WTC11 (cell line): ENCODE data around the gene RBM18. TPM values are rescaled to one million over a fixed set of nuclear protein-coding genes. Genes with fewer than 3 reads are reported as not detected.

Experiments
- ATAC-seq: fragments of 200-7000 bp; cut with Tn5 transposase; 2 replicates; pipeline ENCODE4 v1.10.0; 2021; ENCODE audit warnings: mild to moderate bottlenecking, moderate library complexity
- CTCF ChIA-PET: fragments of 300-600 bp; sonication (Branson Sonifier 250); formaldehyde crosslinking; loops from one replicate; lab custom pipeline; 2021; ENCODE audit warnings: antibody characterized with exemption; lab: Charles Lee
- POLR2A ChIA-PET: fragments of 350-600 bp; sonication (Branson Sonifier 250); formaldehyde crosslinking; loops from one replicate; lab custom pipeline; 2021; ENCODE audit warnings: antibody characterized with exemption; lab: Charles Lee
- DNase-seq: peaks from one replicate; pipeline ENCODE4 v3.0.0; 2021; ENCODE audit warnings: low spot score
- H3K27ac Mint-ChIP-seq: 2 replicates; pipeline ENCODE4 v1.8.0; 2021; ENCODE audit warnings: mixed read lengths
- H3K27me3 Mint-ChIP-seq: 2 replicates; pipeline ENCODE4 v1.8.0; 2021; ENCODE audit warnings: low read depth, mild to moderate bottlenecking, moderate library complexity, mixed read lengths
- H3K36me3 Mint-ChIP-seq: 2 replicates; pipeline ENCODE4 v1.8.0; 2021; ENCODE audit warnings: mixed read lengths
- H3K4me1 Mint-ChIP-seq: 2 replicates; pipeline ENCODE4 v1.8.0; 2022; ENCODE audit warnings: mixed read lengths
- H3K4me3 Mint-ChIP-seq: 2 replicates; pipeline ENCODE4 v1.8.0; 2021; ENCODE audit warnings: mild to moderate bottlenecking, moderate library complexity, mixed read lengths
- H3K9me3 Mint-ChIP-seq: 2 replicates; pipeline ENCODE4 v1.8.0; 2021; ENCODE audit warnings: mixed read lengths
- CBFB ChIP-seq: sonication (generic); formaldehyde crosslinking; IDR thresholded peaks from 2 replicates; pipeline ENCODE4 v1.8.1; 2022; ENCODE audit warnings: mild to moderate bottlenecking, low read depth, missing genetic modification reagents
- CDX4 ChIP-seq: fragments of 250-450 bp; sonication (Bioruptor Pico); IDR thresholded peaks from 2 replicates; pipeline ENCODE4 v1.9.0; 2021; ENCODE audit warnings: moderate library complexity, mild to moderate bottlenecking, inconsistent platforms, borderline replicate concordance
- E2F1 ChIP-seq: sonication (generic); formaldehyde crosslinking; IDR thresholded peaks from 2 replicates; pipeline ENCODE4 v1.8.0; 2022; ENCODE audit warnings: mild to moderate bottlenecking, missing genetic modification reagents
- ELF4 ChIP-seq: sonication (generic); formaldehyde crosslinking; IDR thresholded peaks from 2 replicates; pipeline ENCODE4 v1.8.1; 2022; ENCODE audit warnings: low read depth, mild to moderate bottlenecking, moderate library complexity, missing genetic modification reagents
- FOXK1 ChIP-seq: sonication (generic); formaldehyde crosslinking; IDR thresholded peaks from 2 replicates; pipeline ENCODE4 v1.8.0; 2022; ENCODE audit warnings: mild to moderate bottlenecking, moderate library complexity, missing genetic modification reagents
- IRF1 ChIP-seq: sonication (generic); formaldehyde crosslinking; IDR thresholded peaks from 2 replicates; pipeline ENCODE4 v1.8.0; 2023; ENCODE audit warnings: missing genetic modification reagents
- MAX ChIP-seq: sonication (generic); formaldehyde crosslinking; IDR thresholded peaks from 2 replicates; pipeline ENCODE4 v1.8.0; 2022; ENCODE audit warnings: mild to moderate bottlenecking, missing genetic modification reagents
- MXD4 ChIP-seq: fragments of 250-450 bp; sonication (Bioruptor Pico); IDR thresholded peaks from 2 replicates; pipeline ENCODE4 v1.8.0; 2021; ENCODE audit warnings: mild to moderate bottlenecking, moderate library complexity, borderline replicate concordance
- NFATC4 ChIP-seq: fragments of 250-450 bp; sonication (Bioruptor Pico); IDR thresholded peaks from 2 replicates; pipeline ENCODE4 v1.9.0; 2021; ENCODE audit warnings: mild to moderate bottlenecking
- PRRX2 ChIP-seq: fragments of 250-450 bp; sonication (Bioruptor Pico); IDR thresholded peaks from 2 replicates; pipeline ENCODE4 v1.8.0; 2021; ENCODE audit warnings: mild to moderate bottlenecking
- RELA ChIP-seq: sonication (generic); formaldehyde crosslinking; IDR thresholded peaks from 2 replicates; pipeline ENCODE4 v1.8.1; 2022; ENCODE audit warnings: missing genetic modification reagents, mild to moderate bottlenecking, borderline replicate concordance
- ZNF121 ChIP-seq: sonication (generic); formaldehyde crosslinking; IDR thresholded peaks from 2 replicates; pipeline ENCODE4 v1.8.0; 2023; ENCODE audit warnings: missing genetic modification reagents
- ZNF396 ChIP-seq: fragments of 250-450 bp; sonication (Bioruptor Pico); IDR thresholded peaks from 2 replicates; pipeline ENCODE4 v1.8.0; 2021; ENCODE audit warnings: mild to moderate bottlenecking, moderate library complexity, borderline replicate concordance
- ZNF532 ChIP-seq: fragments of 250-450 bp; sonication (Bioruptor Pico); IDR thresholded peaks from 2 replicates; pipeline ENCODE4 v1.9.0; 2021; ENCODE audit warnings: mild to moderate bottlenecking, borderline replicate concordance
- ZSCAN18 ChIP-seq: fragments of 250-450 bp; sonication (Bioruptor Pico); IDR thresholded peaks from 2 replicates; pipeline ENCODE4 v2.1.2; 2022; ENCODE audit warnings: mild to moderate bottlenecking, moderate library complexity
- total RNA-seq: library from RNA; stranded (reverse); gene quantifications from 3 replicates; pipeline ENCODE4 v1.2.3, GENCODE V29; 2021

RBM18 gene
- total RNA-seq, 1 experiment from 2014 or later, result 11.4 TPM

GRCh38 chr9:122262073-122262472, 2.6 kb downstream of the RBM18 start:
- no peak for TF ChIP-seq ZNF121 (CRISPR knock-in tag)
- ATAC-seq (no peak), DNase-seq (no peak)
- no peak overlapping the region for H3K27ac Mint-ChIP-seq
- H3K36me3 Mint-ChIP-seq, result peaks cover 16% of the 10 kb centered on the region
- no peak overlapping the region for H3K4me3 Mint-ChIP-seq
- ChIA-PET POLR2A (no interaction called here), CTCF (no interaction called here)
- H3K4me1 Mint-ChIP-seq, result peaks cover 20% of the 10 kb centered on the region
- H3K27me3 Mint-ChIP-seq, result no peaks in the 10 kb centered on the region
- H3K9me3 Mint-ChIP-seq, result no peaks in the 10 kb centered on the region

- no peak for ATAC-seq
- TF ChIP-seq CBFB (CRISPR knock-in tag), result no peak
- TF ChIP-seq, all 79 proteins: peak for 0
- Mint-ChIP-seq H3K9me3 (no peaks in the 10 kb centered on the region), H3K36me3 (peaks cover 16% of the 10 kb centered on the region), H3K4me1 (peaks cover 20% of the 10 kb centered on the region), H3K4me3 (no peak overlapping the region), H3K27ac (no peak overlapping the region), H3K27me3 (no peaks in the 10 kb centered on the region)
- no peak for DNase-seq
- ChIA-PET POLR2A (no interaction called here), CTCF (no interaction called here)
Measured at GRCh38 chr9:122261469-122261881, 3.2 kb downstream of the RBM18 start.

- ChIA-PET CTCF (no interaction called here), POLR2A (no interaction called here)
- Mint-ChIP-seq H3K27me3 (no peaks in the 10 kb centered on the region), H3K4me3 (no peak overlapping the region), H3K9me3 (no peaks in the 10 kb centered on the region), H3K4me1 (peaks cover 25% of the 10 kb centered on the region), H3K36me3 (peaks cover 16% of the 10 kb centered on the region), H3K27ac (no peak overlapping the region)
- ATAC-seq, result no peak
- TF ChIP-seq ELF4 (CRISPR knock-in tag), result no peak
- TF ChIP-seq PRRX2 (CRISPR knock-in tag), result no peak
- no peak for TF ChIP-seq CDX4 (CRISPR knock-in tag)
- no peak for TF ChIP-seq NFATC4
- no peak for TF ChIP-seq MXD4 (CRISPR knock-in tag)
- TF ChIP-seq RELA (CRISPR knock-in tag), result no peak
- no peak for DNase-seq
Measured at GRCh38 chr9:122258886-122259415, 5.7 kb downstream of the RBM18 start.

GRCh38 chr9:122256206-122256605, 8.4 kb downstream of the RBM18 start:
- H3K4me3 Mint-ChIP-seq, result no peak overlapping the region
- H3K4me1 Mint-ChIP-seq, result peaks cover 42% of the 10 kb centered on the region
- peak overlapping the region; percentile 18; the same call in 1 of the 2 replicates for H3K27ac Mint-ChIP-seq
- POLR2A ChIA-PET, result no interaction called here
- no peak for DNase-seq
- H3K27me3 Mint-ChIP-seq, result no peaks in the 10 kb centered on the region
- no peaks in the 10 kb centered on the region for H3K9me3 Mint-ChIP-seq
- H3K36me3 Mint-ChIP-seq, result peaks cover 20% of the 10 kb centered on the region
- no peak for ATAC-seq
- no peak for TF ChIP-seq E2F1
- CTCF ChIA-PET, result no interaction called here

GRCh38 chr9:122254761-122255160, 9.9 kb downstream of the RBM18 start:
- Mint-ChIP-seq H3K27me3 (no peaks in the 10 kb centered on the region), H3K4me1 (peaks cover 42% of the 10 kb centered on the region), H3K9me3 (no peaks in the 10 kb centered on the region), H3K27ac (peak overlapping the region; percentile 70), H3K36me3 (peaks cover 21% of the 10 kb centered on the region), H3K4me3 (no peak overlapping the region)
- ChIA-PET POLR2A (interaction anchor here (1.3 kb wide), 1 partner anchor 78 kb away, joined by 3 read pairs; no protein-coding TSS in a partner anchor), CTCF (interaction anchor here (1.4 kb wide), 1 partner anchor 96 kb away, joined by 9 read pairs; no protein-coding TSS in a partner anchor)
- peak; percentile 25; the same call in 1 of the 2 replicates for ATAC-seq
- no peak for DNase-seq
- TF ChIP-seq IRF1 (no peak), ZSCAN18 (no peak), CDX4 (CRISPR knock-in tag) (no peak), FOXK1 (CRISPR knock-in tag) (no peak), ZNF532 (CRISPR knock-in tag) (no peak), ZNF396 (CRISPR knock-in tag) (no peak), MAX (no peak)
